Sigmoid colon (tissue), 3 donors: ENCODE results near the gene SUPT20HL1.

Experiments used
- CTCF ChIP-seq, 4 experiments: fragments of 450-650 bp in 3 of 4; fragments of 200-600 bp in 1 of 4; IDR thresholded peaks; one replicate each; pipeline ENCODE4 v1.5.1; 2016 to 2019; ENCODE audit warnings: antibody characterized with exemption in 4 of 4, mild to moderate bottlenecking in 3 of 4, moderate library complexity in 2 of 4
- POLR2A ChIP-seq, 2 donors: fragments of 450-650 bp; IDR thresholded peaks; one replicate each; pipeline ENCODE4 v1.6.1; 2016; ENCODE audit warnings: antibody characterized with exemption in 2 of 2, mild to moderate bottlenecking in 2 of 2, moderate library complexity in 2 of 2

GRCh38 chrX:24377195-24377594 lies 16.8 kb downstream of the SUPT20HL1 start:
- TF ChIP-seq CTCF (IDR thresholded peaks at IDR 0.05) (no peak), POLR2A (IDR thresholded peaks at IDR 0.05) (no peak)
